NCI-H446 treated with DMSO at 0.1 percent for 48 hours (cell line): Measurements from ENCODE around the gene DENND1C.

ENCODE experiments used
- DNase-seq: peaks from one replicate; lab custom pipeline; 2025; lab: John Stamatoyannopoulos, UW

The DENND1C gene

GRCh38 chr19:6480848-6481415 lies 655 bp downstream of the DENND1C start:
- no peak for DNase-seq

GRCh38 chr19:6479836-6480398 lies 1.7 kb downstream of the DENND1C start:
- DNase-seq: no peak

DNA sequence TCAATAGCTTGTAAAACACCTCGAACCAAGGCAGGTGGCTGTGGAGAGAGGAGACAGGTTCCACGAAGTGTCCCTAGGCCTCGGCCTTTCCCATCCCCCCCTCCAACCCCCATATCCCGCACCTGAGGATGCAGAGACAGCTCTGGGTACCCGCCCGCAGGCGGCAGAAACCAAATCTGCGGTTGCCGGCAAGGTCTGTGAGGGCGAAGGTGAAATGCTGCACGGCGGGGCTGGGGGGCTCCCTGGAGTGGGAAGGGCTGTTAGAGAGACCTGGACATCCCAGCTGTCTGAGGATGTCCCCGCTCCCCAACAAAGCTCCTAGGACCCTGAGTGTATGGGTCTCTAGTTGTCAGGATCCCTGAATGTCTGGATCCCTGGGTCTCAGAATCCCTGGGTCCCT lies 2.8 kb downstream of the DENND1C start:
- DNase-seq: no peak

GRCh38 chr19:6476896-6477431 lies 4.6 kb downstream of the DENND1C start:
- no peak for DNase-seq

GRCh38 chr19:6476155-6476895 lies 5.3 kb downstream of the DENND1C start:
- no peak for DNase-seq

GRCh38 chr19:6475321-6476108 lies 6.1 kb downstream of the DENND1C start:
- no peak for DNase-seq

- no peak for DNase-seq
Measured at GRCh38 chr19:6473647-6474046, 7.9 kb downstream of the DENND1C start.

- DNase-seq: no peak
Measured at GRCh38 chr19:6472713-6473112, 8.9 kb downstream of the DENND1C start.

DNA sequence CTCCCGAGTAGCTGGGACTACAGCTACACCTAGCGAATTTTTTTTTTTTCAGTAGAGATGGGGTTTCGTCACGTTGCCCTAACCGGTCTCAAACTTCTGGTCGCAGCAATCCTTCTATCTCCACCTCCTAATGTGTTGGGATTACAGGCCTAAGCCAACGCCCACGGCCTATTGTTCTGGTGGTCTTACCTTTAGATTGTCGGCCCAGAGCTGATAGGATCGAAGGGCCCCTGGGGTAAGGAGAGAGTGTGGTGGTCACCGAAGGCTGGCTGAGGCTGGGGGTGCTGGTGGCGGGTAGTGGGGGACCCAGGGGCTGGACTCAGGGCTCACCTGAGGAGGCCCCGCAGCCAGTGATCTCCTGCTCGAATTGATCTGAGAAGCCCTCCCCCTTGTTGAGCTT lies 10.5 kb downstream of the DENND1C start:
- DNase-seq: no peak

DNA sequence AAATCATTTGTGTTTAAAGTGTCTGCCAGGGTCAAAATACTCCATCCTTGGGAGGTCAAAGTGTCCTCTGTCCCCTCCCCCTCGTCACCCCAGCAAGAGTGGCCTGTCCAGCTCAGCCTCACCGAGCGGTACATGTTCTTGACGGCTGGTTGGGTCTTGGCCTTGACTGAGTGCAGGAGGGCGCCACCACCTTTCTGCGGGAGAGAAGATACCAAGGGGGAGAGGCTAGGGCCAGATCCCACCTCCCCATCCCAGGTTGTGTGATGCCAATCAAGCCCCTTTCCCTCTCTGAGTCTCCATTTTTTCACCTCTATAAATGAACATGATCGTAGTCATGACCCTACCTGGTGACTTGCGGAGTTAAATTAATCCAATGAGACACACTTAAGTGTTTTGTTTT lies 11.4 kb downstream of the DENND1C start:
- DNase-seq: no peak

DNA sequence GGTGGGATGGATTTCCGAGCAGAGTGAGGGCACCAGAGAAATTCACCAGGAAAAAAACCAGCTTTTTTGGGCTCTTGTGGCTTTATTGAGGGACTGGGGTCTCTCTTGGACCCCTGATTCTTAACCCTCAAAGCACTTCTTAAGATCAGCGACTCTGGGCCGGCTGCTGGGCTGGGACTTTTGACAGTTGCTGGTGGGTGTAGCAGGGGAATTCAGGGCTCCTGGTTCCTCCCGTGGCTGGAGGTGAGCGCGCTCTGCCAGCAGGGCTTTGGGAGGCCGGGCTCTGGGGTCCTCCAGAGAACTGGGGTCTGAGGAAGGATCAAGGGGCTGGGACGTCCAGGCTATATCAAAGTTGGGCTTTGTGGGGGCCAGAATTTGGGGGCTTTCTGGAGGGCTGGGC lies 14.2 kb downstream of the DENND1C start:
- DNase-seq: no peak

DNA sequence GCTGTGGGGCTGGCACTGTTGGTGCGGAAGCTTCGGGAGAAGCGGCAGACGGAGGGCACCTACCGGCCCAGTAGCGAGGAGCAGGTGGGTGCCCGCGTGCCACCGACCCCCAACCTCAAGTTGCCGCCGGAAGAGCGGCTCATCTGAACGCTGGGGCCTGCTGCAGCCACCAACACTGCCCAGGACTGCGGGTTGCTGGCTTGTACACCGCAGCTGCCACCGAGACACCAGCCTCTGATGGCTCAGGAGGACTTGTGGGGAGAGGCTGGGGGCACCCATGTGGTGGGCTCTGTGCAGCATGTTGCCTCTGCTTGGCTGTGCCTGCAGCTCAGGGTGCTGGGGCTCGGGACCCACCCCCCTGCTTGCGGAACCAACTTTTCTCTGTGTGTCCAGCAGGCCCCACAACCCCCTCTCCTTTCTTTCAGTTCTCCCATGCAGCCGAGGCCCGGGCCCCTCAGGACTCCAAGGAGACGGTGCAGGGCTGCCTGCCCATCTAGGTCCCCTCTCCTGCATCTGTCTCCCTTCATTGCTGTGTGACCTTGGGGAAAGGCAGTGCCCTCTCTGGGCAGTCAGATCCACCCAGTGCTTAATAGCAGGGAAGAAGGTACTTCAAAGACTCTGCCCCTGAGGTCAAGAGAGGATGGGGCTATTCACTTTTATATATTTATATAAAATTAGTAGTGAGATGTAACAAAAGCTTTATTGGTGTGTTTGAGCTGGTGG lies 14.9 kb downstream of the DENND1C start:
- no peak for DNase-seq

- DNase-seq: no peak
Measured at GRCh38 chr19:6465663-6466062, 15.9 kb downstream of the DENND1C start.

GRCh38 chr19:6465006-6465405 lies 16.6 kb downstream of the DENND1C start:
- DNase-seq: no peak

DNA sequence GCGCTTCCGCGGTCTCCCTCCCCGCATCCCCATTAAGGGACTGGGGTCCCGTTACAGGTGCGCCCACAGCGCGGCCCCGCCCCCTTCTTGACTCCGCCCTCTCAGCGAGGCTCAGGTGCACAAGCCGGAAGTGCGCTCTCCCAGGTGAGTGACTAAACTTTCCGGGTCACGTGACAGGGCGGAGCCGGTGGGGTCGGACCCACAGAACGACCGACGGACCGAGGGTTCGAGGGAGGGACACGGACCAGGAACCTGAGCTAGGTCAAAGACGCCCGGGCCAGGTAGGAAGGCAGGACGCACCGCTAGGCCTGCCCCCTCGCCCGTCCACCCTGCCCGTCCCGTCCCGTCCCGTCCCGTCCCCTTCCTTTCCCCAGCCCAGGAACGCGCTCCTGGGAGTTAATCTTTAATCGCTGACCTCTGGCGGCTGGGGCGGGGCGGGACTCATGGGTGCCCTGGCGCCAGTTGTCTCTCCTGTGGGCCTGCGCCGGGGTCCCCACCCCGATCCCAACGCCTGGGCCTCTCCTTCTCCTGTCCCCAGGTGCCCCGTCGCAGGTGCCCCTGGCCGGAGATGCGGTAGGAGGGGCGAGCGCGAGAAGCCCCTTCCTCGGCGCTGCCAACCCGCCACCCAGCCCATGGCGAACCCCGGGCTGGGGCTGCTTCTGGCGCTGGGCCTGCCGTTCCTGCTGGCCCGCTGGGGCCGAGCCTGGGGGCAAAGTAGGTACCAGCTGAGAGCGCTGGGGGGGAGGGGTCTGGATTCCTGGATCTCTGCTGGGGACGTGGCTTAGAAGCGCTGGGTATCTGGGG lies 17.3 kb downstream of the DENND1C start, which contains the start of gene CRB3:
Gene CRB3, plus strand, starts transcription at position 202 of the 804 bp plus-strand sequence. Its CDS starts 431 bp downstream, at position 633.
- DNase-seq: no peak

DNA sequence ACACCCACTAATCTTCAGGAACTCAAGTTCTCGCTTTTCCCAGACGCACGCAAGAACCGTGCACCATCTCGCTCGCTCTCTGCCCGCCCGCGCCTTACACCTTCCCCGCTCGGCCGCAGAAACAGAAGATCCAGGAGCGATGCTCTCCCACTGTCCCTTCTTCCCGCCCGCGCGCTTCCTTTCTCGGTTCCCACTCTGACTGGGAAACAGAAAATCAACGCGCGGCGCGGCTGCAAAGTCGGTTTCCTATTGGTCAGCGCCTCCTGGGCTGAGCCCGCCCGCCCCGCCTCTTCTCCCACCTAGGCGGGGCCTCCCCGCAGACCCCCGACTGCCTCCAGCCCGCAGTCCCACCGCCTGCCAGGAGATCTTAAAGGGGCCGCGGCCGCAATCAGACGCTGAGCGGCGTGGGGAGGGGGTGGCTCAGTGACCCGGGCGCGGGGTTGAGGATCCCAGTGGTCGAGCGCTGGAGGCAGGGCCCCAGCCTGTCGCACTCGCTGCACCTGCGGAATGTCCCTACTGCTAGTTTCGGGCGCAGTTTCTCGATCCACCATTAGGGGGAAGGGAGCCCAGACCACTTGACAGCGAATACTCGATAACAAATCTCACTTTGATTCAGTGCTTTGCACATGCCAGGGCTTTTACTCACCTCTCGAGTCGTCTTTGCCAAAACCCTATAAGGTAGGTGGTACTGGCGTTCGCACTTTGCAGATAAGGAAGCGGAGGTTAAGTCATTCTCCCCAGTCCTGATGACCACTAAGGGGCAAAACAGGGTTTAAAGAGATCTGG lies 21.3 kb downstream of the DENND1C start:
- peak; percentile 97 for DNase-seq

- peak; percentile 60 for DNase-seq
Measured at GRCh38 chr19:6459262-6460098, 22.1 kb downstream of the DENND1C start, which contains the start of gene SLC25A23. SLC25A23 (minus strand) TSS chr19:6459792; CDS start chr19:6459628, 164 bp downstream.

GRCh38 chr19:6458695-6459261 lies 22.8 kb downstream of the DENND1C start:
- DNase-seq: no peak
